PFSK-1 (cell line): ENCODE data around the gene CASP2.

Experiments
- FOXP2 ChIP-seq: optimal IDR thresholded peaks from 2 replicates; pipeline ENCODE3; 2011; ENCODE audit warnings: borderline replicate concordance, control low read depth, inconsistent platforms; ENCODE audit not compliant: insufficient read depth; ENCODE audit errors: extremely low read length, extremely low read depth
- POLR2AphosphoS5 ChIP-seq: IDR thresholded peaks from 2 replicates; pipeline ENCODE4 v1.6.1; 2012; ENCODE audit warnings: low read depth, mild to moderate bottlenecking, control low read depth, low read length, moderate library complexity
- SIN3A ChIP-seq: IDR thresholded peaks from 2 replicates; pipeline ENCODE4 v1.6.1; 2012; ENCODE audit warnings: mild to moderate bottlenecking, low read length, moderate library complexity, borderline replicate concordance; ENCODE audit not compliant: insufficient read depth
- TAF1 ChIP-seq: IDR thresholded peaks from 2 replicates; pipeline ENCODE4 v1.6.1; 2012; ENCODE audit warnings: low read length, control low read depth, borderline replicate concordance; ENCODE audit not compliant: insufficient read depth
- TF ChIP-seq, protein P1 (sequence below), 2 experiments: IDR thresholded peaks; 2 replicates each; pipeline versions ENCODE4 v1.6.1 to v1.8.0; 2011 to 2012; ENCODE audit warnings: low read depth in 2 of 2, low read length in 2 of 2, control low read depth in 1 of 2, inconsistent platforms in 1 of 2, mild to moderate bottlenecking in 1 of 2, moderate library complexity in 1 of 2; ENCODE audit not compliant: insufficient read depth in 1 of 2

The CASP2 gene

DNA sequence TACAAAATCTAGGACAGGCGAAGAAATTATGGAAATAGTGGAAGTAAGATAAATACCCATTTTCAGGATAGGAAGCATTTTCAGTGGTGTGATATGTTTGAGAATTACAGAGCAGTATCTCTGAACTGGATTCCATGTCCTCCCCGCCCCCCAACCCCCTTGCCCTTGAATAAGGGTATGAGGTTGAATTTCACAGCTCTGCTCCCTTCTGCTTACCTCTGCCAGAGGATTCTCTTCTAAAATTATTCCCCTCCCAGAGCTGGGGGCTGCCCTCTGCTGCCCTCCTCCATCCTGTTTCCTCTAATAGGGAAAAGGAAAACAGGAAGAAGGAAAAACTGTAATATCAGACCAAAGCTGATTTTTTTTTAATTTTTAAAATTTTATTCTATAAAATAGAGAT is 20.5 kb downstream of the CASP2 start:
- no peak for TF ChIP-seq POLR2AphosphoS5
- TF ChIP-seq, protein P1, sequence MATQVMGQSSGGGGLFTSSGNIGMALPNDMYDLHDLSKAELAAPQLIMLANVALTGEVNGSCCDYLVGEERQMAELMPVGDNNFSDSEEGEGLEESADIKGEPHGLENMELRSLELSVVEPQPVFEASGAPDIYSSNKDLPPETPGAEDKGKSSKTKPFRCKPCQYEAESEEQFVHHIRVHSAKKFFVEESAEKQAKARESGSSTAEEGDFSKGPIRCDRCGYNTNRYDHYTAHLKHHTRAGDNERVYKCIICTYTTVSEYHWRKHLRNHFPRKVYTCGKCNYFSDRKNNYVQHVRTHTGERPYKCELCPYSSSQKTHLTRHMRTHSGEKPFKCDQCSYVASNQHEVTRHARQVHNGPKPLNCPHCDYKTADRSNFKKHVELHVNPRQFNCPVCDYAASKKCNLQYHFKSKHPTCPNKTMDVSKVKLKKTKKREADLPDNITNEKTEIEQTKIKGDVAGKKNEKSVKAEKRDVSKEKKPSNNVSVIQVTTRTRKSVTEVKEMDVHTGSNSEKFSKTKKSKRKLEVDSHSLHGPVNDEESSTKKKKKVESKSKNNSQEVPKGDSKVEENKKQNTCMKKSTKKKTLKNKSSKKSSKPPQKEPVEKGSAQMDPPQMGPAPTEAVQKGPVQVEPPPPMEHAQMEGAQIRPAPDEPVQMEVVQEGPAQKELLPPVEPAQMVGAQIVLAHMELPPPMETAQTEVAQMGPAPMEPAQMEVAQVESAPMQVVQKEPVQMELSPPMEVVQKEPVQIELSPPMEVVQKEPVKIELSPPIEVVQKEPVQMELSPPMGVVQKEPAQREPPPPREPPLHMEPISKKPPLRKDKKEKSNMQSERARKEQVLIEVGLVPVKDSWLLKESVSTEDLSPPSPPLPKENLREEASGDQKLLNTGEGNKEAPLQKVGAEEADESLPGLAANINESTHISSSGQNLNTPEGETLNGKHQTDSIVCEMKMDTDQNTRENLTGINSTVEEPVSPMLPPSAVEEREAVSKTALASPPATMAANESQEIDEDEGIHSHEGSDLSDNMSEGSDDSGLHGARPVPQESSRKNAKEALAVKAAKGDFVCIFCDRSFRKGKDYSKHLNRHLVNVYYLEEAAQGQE (IDR thresholded peaks at IDR 0.05; ENCODE audit: insufficient read depth in 1 of 2, low read depth in 2 of 2, low read length in 2 of 2): no peak
- no peak for TF ChIP-seq FOXP2

DNA sequence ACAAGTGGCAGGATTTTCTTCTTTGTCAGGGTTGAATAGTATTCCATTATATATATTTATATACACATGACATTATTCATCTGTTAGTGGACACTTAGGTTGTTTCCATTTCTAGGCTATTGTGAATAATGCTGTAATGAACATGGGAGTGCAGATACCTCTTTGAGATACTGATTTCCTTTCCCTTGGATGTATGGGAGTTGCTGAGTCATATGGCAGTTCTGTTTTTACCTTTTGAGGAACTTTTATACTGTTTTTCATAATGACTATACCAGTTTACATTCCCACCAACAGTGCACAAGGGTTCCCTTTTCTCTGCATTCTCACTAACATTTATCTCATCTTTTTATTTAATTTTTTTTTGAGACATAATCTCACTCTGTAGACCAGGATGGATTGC is 26.0 kb downstream of the CASP2 start:
- TF ChIP-seq FOXP2 (no peak), TAF1 (no peak), SIN3A (no peak), POLR2AphosphoS5 (no peak)
- TF ChIP-seq, protein P1 (IDR thresholded peaks at IDR 0.05; ENCODE audit: insufficient read depth in 1 of 2, low read depth in 2 of 2, low read length in 2 of 2): no peak

DNA sequence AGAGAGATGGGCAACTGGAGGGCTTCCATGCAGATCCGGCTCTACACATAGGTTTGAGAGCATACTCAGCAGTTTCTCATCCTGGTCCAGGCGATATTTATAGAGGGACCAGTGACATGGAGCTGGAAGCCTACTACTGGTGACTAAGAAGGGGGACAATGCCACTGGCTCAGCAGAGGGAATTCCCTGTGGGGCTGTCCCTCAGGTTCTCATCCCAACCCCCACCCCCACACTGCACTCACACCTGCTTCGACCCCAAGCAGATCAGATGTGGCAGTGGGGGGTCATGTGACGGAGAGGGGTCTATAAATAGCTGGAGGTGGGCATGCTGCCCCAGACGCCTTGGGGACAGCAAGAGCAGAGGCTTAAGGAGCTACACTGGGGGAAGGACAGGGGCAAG is 27.6 kb downstream of the CASP2 start, which contains the start of gene CLCN1:
TSS of gene CLCN1 (plus strand) at position 336 of the 400 bp plus-strand sequence. CDS start 102 bp downstream, outside the sequence.
- TF ChIP-seq TAF1 (no peak), SIN3A (no peak), POLR2AphosphoS5 (no peak), FOXP2 (no peak)
- TF ChIP-seq, protein P1 (IDR thresholded peaks at IDR 0.05; ENCODE audit: insufficient read depth in 1 of 2, low read depth in 2 of 2, low read length in 2 of 2): no peak

DNA sequence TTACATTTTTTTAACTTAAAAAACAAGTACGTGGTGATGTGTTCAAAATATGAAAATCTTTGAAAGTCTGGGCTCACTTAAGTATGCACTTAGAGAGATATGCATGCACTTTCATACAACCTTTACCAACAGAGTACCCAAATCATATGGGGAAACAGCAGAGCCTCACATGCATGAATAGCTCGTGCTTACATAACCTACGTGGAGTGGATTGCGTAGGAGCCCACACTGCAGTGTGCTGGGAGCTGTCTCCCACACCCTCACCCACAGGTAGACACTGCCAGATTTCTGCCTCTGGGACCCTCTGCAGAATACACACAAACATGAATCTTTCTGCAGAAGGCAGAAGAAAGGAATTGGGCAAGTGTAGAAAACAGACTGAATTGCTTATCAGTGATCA is 28.3 kb downstream of the CASP2 start:
- TF ChIP-seq POLR2AphosphoS5 (no peak), SIN3A (no peak), TAF1 (no peak), FOXP2 (no peak)
- TF ChIP-seq, protein P1 (IDR thresholded peaks at IDR 0.05; ENCODE audit: insufficient read depth in 1 of 2, low read depth in 2 of 2, low read length in 2 of 2): no peak

DNA sequence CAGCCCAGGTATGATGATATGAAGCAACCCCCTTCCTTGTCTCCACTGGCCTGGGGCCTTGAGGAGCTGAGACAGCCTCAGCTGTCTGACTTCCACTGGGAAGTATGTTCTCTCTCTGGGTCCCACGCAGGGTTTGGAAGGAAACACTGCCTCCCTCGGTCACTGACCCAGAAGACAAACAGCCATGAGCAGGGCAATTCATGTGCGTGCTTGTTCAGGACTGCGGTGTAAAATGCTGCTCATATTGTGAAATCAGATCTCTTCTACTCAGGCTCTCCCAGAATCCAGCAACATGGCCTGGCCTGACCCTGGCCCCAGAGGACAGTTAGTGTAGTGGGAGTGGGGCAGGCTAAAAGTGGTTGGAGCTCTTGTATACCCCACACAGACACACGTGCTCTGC is 30.5 kb downstream of the CASP2 start:
- TF ChIP-seq FOXP2: no peak
- TF ChIP-seq POLR2AphosphoS5: no peak
- TF ChIP-seq TAF1: no peak
- TF ChIP-seq, protein P1 (IDR thresholded peaks at IDR 0.05; ENCODE audit: insufficient read depth in 1 of 2, low read depth in 2 of 2, low read length in 2 of 2): no peak
- no peak for TF ChIP-seq SIN3A
